GM19452 (cell line): ENCODE measurements around the gene RNF123.

ENCODE experiments used
- ATAC-seq: cut with Tn5 transposase; IDR thresholded peaks from one replicate; pipeline ENCODE4 v1.9.1; 2021; ENCODE audit not compliant: unreplicated experiment

Gene RNF123

GRCh38 chr3:49700453-49701128 lies 11.2 kb downstream of the RNF123 start:
- no peak for ATAC-seq

- ATAC-seq, result no peak
Measured at GRCh38 chr3:49701388-49702077, 12.2 kb downstream of the RNF123 start.

- ATAC-seq, result no peak
Measured at GRCh38 chr3:49702672-49703071, 13.3 kb downstream of the RNF123 start.

- ATAC-seq, result peak; percentile 69
Measured at GRCh38 chr3:49703443-49703927, 14.1 kb downstream of the RNF123 start.

DNA sequence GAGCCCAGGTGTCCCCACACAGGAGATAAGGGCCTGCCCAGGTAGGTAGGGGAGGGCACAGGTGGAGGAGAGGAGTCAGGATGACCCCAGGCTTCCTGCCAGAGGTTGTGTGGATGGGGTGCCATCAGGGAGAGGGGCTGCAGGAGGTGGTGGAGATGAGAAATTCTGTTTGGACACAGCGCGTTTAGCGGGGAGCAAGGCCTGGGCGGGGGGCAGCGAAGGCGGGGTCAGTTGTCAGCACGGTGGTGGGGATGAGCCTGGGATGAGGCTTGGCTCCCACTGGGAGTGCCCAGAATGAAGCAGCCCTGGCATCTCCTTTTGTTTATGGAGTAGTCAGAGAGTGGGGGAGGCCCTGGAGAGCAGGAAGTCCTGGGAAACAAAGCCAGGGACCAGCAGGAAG lies 14.6 kb downstream of the RNF123 start:
- ATAC-seq, result no peak

DNA sequence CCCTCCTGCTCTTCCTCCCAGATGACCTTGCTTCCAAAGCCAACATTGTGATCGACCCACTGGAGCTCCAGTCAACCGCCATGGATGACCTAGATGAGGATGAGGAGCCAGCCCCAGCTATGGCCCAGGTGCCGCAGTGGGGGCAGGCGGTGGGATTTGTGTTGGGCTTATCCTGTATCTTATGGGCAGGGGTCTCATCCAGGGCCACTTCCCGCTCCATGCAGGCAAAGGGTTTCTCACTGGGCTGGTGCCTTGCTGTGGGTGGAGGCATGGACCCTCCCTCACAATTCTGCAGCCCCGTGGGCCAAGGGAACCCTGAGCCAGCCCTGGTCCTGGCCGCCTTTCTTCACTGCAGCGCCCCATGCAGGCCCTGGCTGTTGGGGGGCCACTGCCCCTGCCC lies 15.3 kb downstream of the RNF123 start:
- no peak for ATAC-seq

DNA sequence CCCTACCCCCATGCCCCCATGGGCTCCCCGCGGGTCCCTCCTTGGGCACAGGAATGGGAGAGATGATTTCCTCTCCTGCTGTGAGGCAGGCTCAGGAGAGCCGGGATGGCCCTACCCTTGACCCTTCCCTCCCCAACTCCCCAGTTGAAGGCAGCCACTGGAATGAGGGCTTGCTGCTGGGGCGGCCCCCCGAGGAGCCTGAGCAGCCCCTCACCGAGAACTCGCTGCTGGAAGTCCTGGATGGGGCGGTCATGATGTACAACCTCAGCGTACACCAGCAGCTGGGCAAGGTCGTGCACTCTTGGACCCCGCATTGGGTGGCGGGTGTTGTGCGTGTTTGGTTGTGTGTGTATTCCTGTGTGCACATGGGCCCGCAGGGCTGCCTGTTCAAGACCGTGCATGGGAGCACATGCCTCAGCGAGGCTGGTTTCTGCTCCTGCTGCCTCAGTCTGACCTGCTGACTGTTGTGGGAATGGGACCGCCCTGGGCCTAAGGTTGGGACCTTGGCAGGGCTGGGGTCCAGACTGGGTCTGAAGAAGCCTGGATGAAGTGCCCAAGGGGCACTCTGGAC lies 16.1 kb downstream of the RNF123 start:
- no peak for ATAC-seq

DNA sequence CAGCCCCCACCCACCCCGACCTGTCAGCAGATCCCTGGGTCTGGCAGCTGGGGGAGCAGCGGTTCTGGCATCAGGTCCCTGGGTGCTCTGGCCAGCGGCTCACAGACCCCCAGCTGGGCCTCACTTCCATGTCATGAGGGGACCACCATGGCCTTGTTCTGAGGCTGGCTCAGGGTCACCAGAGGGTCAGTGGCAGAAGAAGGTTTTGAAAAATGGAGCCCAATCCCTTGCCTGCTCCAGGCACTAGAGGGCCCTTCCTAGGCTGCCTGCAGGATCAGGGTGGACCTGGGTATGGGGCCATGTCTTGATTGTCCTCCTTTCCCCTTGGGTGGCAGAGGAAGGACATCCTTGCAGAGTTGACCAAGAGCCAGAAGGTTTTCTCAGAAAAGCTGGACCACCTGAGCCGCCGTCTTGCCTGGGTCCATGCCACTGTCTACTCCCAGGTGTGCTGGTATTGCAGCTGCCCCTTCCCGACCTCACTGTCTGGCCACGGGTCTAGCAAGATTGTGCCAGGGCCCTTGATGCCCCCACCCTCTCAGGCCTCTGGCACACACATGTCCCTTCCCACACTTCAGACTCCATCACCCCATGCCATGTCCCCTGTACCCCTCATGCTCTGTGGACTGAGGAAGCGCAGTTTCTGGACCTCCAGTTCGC lies 17.2 kb downstream of the RNF123 start:
- no peak for ATAC-seq

DNA sequence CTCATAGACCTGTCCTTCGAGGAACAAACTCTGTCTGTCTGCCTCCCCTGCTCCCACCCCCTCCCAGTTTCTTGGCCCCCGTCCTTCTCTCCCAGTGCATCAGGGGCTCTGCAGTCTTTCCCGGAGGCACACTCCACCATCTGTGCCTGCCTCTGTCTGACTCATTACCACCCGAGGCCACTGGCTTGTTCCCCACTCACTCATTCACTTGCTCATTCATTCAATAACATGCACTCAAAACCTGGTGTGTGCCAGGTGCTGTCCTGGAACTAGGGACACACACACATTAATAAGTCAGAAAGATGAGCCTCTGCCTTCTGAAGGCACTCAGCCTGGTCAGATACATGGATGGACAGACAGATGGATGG lies 17.7 kb downstream of the RNF123 start:
- ATAC-seq, result no peak

- ATAC-seq, result no peak
Measured at GRCh38 chr3:49709852-49710251, 20.5 kb downstream of the RNF123 start.

DNA sequence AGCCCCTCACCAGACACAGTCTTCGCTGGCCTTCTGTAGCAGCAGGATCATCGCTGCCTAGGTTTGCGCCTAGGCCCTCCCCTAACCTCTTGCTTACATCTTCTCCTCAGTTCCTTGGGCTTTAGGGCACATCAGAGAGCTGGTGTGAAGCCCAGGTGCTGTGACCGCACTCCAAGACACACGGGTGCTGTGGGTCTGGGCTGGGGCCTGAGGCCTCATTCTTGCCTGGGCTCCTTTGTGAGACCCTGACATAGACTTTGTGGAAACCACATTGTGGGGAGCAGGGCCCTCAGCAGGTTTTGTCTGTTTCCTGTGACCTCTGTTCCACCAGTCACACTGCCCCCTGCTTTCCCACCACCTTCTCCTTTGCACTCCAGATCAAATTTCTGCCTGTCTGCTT lies 22.1 kb downstream of the RNF123 start:
- ATAC-seq, result no peak

- no peak for ATAC-seq
Measured at GRCh38 chr3:49712166-49712565, 22.8 kb downstream of the RNF123 start.

DNA sequence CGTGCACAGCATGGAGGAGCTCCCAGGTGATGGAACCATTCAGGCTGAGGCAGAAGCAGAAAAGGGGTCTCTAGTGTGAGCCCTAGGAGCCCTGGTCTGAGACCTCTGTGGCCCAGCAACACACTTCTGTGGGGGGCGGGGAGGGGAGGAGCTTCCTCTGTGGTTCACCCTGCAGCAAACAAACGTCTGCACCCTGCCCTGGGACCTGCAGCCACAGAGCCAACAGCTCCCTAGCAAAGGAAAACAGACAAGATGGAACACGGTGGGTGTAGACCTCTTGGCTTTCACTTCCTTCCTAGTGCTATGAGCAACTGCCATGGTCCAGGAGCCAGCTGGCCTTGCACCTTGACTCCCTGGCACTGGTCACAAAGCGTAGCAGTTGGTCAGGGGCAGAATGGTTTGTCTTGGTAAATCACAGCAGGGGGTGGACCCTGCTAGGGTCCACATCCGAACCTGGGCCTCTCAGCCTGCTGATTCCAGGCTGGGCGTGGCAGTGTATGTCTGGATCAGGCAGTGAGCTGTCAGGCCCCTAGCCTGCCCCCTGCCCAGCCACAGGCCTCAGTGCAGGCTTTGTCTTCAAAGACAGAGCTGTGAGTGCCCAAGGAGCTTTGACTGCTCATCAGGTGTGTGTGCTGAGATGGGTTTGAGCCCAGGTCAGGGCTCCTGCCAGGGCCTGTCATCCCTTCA lies 23.4 kb downstream of the RNF123 start:
- no peak for ATAC-seq

DNA sequence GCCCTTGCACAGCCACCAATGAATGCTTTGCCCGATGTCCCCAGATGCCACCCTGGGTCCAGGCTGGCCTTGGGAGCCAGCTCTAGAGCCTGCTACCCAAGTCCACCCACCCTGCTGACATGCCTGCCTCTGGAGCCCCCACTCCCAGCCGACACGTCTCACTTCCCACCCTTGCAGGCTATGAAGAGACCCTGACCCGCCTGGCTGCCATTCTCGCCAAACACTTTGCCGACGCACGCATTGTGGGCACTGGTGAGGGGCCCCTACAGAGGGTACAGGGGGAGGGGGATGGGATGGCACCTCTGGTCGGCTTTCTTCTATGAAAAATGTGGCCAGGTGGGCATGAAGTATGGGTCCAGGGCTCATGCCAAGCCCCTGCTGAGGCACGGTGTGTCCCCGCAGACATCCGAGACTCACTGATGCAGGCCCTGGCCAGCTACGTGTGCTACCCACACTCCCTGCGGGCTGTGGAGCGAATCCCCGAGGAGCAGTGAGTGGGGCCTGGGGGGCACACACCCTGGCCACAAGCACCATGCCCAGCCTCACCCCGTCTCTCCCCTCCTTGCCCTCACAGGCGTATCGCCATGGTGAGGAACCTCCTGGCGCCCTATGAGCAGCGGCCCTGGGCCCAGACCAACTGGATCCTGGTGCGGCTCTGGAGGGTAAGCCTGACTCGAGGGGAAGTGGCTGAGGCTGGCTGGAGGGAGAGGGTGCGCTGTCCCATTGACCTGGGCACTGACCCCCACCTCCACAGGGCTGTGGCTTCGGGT lies 24.2 kb downstream of the RNF123 start:
- no peak for ATAC-seq

- ATAC-seq, result no peak
Measured at GRCh38 chr3:49714728-49715550, 25.6 kb downstream of the RNF123 start.

DNA sequence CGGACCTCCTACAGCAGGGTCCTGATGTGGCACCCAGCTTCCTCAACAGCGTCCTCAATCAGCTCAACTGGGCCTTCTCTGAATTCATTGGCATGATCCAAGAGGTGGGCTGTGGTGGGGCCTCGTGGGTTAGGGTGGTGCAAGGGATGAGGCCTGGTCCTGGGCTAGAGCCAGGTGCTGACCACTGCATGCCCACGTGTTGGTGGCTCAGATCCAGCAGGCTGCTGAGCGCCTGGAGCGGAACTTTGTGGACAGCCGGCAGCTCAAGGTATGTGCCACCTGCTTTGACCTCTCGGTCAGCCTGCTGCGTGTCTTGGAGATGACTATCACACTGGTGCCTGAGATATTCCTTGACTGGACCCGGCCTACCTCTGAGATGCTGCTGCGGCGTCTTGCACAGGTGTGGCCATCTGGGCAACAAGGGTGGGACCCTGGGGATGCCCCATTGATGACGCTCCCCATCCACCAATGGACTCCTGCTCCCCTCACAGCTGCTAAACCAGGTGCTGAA lies 26.3 kb downstream of the RNF123 start:
- ATAC-seq, result no peak

DNA sequence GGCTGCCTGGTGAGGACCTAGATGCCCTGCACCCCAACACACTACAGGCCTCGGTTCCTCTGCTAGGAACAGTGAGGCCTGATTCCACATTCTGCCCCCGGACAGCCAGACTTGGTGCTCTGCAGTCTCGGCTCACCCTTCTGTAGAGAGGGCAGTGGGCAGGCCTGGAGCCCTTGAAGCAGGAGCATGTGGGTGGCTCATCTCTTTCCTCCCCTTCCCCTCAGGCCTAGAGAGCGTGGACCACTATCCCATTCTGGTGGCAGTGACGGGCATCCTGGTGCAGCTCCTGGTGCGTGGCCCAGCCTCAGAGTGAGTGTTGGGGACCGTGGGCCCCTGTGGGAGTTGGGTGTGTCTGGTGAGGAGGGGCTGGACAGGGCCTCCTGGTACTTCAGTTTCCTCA lies 26.8 kb downstream of the RNF123 start:
- no peak for ATAC-seq

DNA sequence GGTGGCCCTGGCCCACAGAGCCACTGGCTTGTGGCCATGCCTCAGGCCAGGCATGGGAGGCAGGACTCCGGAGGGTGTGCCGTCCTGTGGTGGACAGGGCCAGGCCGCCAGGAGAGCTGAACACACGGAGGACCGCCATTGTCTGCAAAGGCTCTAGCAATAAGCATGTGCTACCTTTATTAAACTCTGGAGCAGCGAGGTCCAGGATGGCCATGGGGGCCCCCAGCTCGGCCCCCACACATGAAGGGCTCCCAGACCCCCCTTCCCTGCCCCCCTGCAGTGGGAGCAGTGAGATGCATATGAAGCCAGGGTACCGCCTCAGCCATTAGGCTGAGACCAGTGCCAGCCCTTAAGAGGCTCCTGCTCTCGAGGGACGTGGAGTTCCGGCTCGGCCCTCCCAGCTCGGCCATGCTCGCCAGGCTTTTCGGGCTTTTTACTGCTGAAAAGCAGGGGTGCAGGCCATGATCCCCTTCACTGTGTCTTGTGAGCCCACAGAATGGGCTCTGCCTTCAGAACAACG lies 27.4 kb downstream of the RNF123 start:
- ATAC-seq, result no peak
